ENCODE measurements around the gene DYNLL2.

Gene DYNLL2

GRCh38 chr17:58085039-58085715 is 2.0 kb downstream of the DYNLL2 start:
- WGBS (ENCODE audit: extremely low coverage, insufficient coverage, insufficient read length) = no CpG with 5 or more reads among the region's 8 CpGs
- Histone ChIP-seq H3K27ac (ENCODE audit: low read depth, low read length) (no peak overlapping the region), H3K4me1 (ENCODE audit: control insufficient read depth in 1 of 2, insufficient read depth in 2 of 2, low read length in 2 of 2) (peaks cover 16 to 18% of the 10 kb centered on the region in 2 experiments), H3K4me3 (ENCODE audit: low read depth, low read length) (peak overlapping the region; percentile 30), H3K23ac (ENCODE audit: low read length) (no peak overlapping the region), H3K4ac (ENCODE audit: low read depth, low read length) (peak overlapping the region; percentile 97), H2AFZ (ENCODE audit: insufficient read depth, low read length, poor library complexity) (peak overlapping the region; percentile 3), H4K8ac (ENCODE audit: low read depth, low read length) (no peak overlapping the region), H3K4me2 (ENCODE audit: low read length) (peak overlapping the region; percentile 80), H2BK5ac (ENCODE audit: low read depth, low read length, poor library complexity) (no peak overlapping the region), H3K36me3 (ENCODE audit: control insufficient read depth in 1 of 2, insufficient read depth in 2 of 2, low read length in 2 of 2) (peaks cover 29 to 39% of the 10 kb centered on the region in 2 experiments), H2BK12ac (ENCODE audit: low read length) (no peak overlapping the region), H2BK120ac (ENCODE audit: insufficient read depth, low read length, poor library complexity) (no peak overlapping the region), H3K27me3 (ENCODE audit: insufficient read depth, low read length) (no peaks in the 10 kb centered on the region), H2AK5ac (ENCODE audit: low read length) (no peak overlapping the region), H3K9me3 (ENCODE audit: insufficient read depth, low read depth, low read length) (peaks cover 1% of the 10 kb centered on the region), H3K14ac (ENCODE audit: low read length) (no peak overlapping the region), H3K18ac (ENCODE audit: low read length) (no peak overlapping the region), H3K79me1 (ENCODE audit: low read length) (peaks cover 16% of the 10 kb centered on the region), H3K79me2 (ENCODE audit: control insufficient read depth, insufficient read depth, low read length, poor library complexity) (peaks cover 28% of the 10 kb centered on the region), H4K91ac (ENCODE audit: low read depth, low read length) (no peak overlapping the region), H4K12ac (ENCODE audit: low read depth, low read length) (no peak overlapping the region), H3K9ac (ENCODE audit: low read length) (peak overlapping the region; percentile 31)
- DNase-seq = no peak

- Histone ChIP-seq H3K14ac (ENCODE audit: low read length) (no peak overlapping the region), H3K4me3 (ENCODE audit: low read depth, low read length) (no peak overlapping the region), H3K79me1 (ENCODE audit: low read length) (peaks cover 16% of the 10 kb centered on the region), H3K4ac (ENCODE audit: low read depth, low read length) (peak overlapping the region; percentile 85), H2AK5ac (ENCODE audit: low read length) (no peak overlapping the region), H3K23ac (ENCODE audit: low read length) (no peak overlapping the region), H2AFZ (ENCODE audit: insufficient read depth, low read length, poor library complexity) (no peak overlapping the region), H3K27me3 (ENCODE audit: insufficient read depth, low read length) (no peaks in the 10 kb centered on the region), H3K18ac (ENCODE audit: low read length) (no peak overlapping the region), H2BK5ac (ENCODE audit: low read depth, low read length, poor library complexity) (no peak overlapping the region), H3K9ac (ENCODE audit: low read length) (no peak overlapping the region), H3K9me3 (ENCODE audit: insufficient read depth, low read depth, low read length) (peaks cover 1% of the 10 kb centered on the region), H3K27ac (ENCODE audit: low read depth, low read length) (no peak overlapping the region), H2BK120ac (ENCODE audit: insufficient read depth, low read length, poor library complexity) (no peak overlapping the region), H4K8ac (ENCODE audit: low read depth, low read length) (no peak overlapping the region), H3K4me1 (ENCODE audit: control insufficient read depth in 1 of 2, insufficient read depth in 2 of 2, low read length in 2 of 2) (peaks cover 16 to 17% of the 10 kb centered on the region in 2 experiments), H4K12ac (ENCODE audit: low read depth, low read length) (no peak overlapping the region), H3K36me3 (ENCODE audit: control insufficient read depth in 1 of 2, insufficient read depth in 2 of 2, low read length in 2 of 2) (peaks cover 40 to 56% of the 10 kb centered on the region in 2 experiments), H2BK12ac (ENCODE audit: low read length) (no peak overlapping the region), H3K79me2 (ENCODE audit: control insufficient read depth, insufficient read depth, low read length, poor library complexity) (peaks cover 28% of the 10 kb centered on the region), H3K4me2 (ENCODE audit: low read length) (no peak overlapping the region), H4K91ac (ENCODE audit: low read depth, low read length) (no peak overlapping the region)
- WGBS (ENCODE audit: extremely low coverage, insufficient coverage, insufficient read length) = no CpG with 5 or more reads among the region's 8 CpGs
- DNase-seq = no peak
Observed at GRCh38 chr17:58086953-58087352, 3.7 kb downstream of the DYNLL2 start.

GRCh38 chr17:58088624-58089023 is 5.4 kb downstream of the DYNLL2 start:
- DNase-seq = no peak
- H3K27me3 ChIP-seq (ENCODE audit: insufficient read depth, low read length) = no peaks in the 10 kb centered on the region
- H3K36me3 ChIP-seq (ENCODE audit: control insufficient read depth in 1 of 2, insufficient read depth in 2 of 2, low read length in 2 of 2) = peaks cover 48 to 73% of the 10 kb centered on the region in 2 experiments
- H4K8ac ChIP-seq (ENCODE audit: low read depth, low read length) = no peak overlapping the region
- H2AK5ac ChIP-seq (ENCODE audit: low read length) = no peak overlapping the region
- peaks cover 20% of the 10 kb centered on the region for H3K79me2 ChIP-seq (ENCODE audit: control insufficient read depth, insufficient read depth, low read length, poor library complexity)
- H2AFZ ChIP-seq (ENCODE audit: insufficient read depth, low read length, poor library complexity) = no peak overlapping the region
- no peak overlapping the region for H4K12ac ChIP-seq (ENCODE audit: low read depth, low read length)
- peaks cover 7% of the 10 kb centered on the region in 2 experiments for H3K4me1 ChIP-seq (ENCODE audit: control insufficient read depth in 1 of 2, insufficient read depth in 2 of 2, low read length in 2 of 2)
- peaks cover 2% of the 10 kb centered on the region for H3K79me1 ChIP-seq (ENCODE audit: low read length)
- H3K9me3 ChIP-seq (ENCODE audit: insufficient read depth, low read depth, low read length) = peaks cover 1% of the 10 kb centered on the region
- no peak overlapping the region for H3K4me3 ChIP-seq (ENCODE audit: low read depth, low read length)
- peak overlapping the region; percentile 24 for H3K4ac ChIP-seq (ENCODE audit: low read depth, low read length)
- H3K9ac ChIP-seq (ENCODE audit: low read length) = no peak overlapping the region
- no CpG with 5 or more reads among the region's 5 CpGs for WGBS (ENCODE audit: extremely low coverage, insufficient coverage, insufficient read length)
- H3K23ac ChIP-seq (ENCODE audit: low read length) = no peak overlapping the region
- no peak overlapping the region for H2BK12ac ChIP-seq (ENCODE audit: low read length)
- no peak overlapping the region for H2BK5ac ChIP-seq (ENCODE audit: low read depth, low read length, poor library complexity)
- no peak overlapping the region for H3K4me2 ChIP-seq (ENCODE audit: low read length)
- H3K27ac ChIP-seq (ENCODE audit: low read depth, low read length) = no peak overlapping the region
- H3K18ac ChIP-seq (ENCODE audit: low read length) = no peak overlapping the region
- H2BK120ac ChIP-seq (ENCODE audit: insufficient read depth, low read length, poor library complexity) = no peak overlapping the region
- no peak overlapping the region for H4K91ac ChIP-seq (ENCODE audit: low read depth, low read length)
- H3K14ac ChIP-seq (ENCODE audit: low read length) = no peak overlapping the region

GRCh38 chr17:58089111-58089510 is 5.9 kb downstream of the DYNLL2 start:
- Histone ChIP-seq H4K8ac (ENCODE audit: low read depth, low read length) (no peak overlapping the region), H2BK12ac (ENCODE audit: low read length) (no peak overlapping the region), H4K12ac (ENCODE audit: low read depth, low read length) (no peak overlapping the region), H3K36me3 (ENCODE audit: control insufficient read depth in 1 of 2, insufficient read depth in 2 of 2, low read length in 2 of 2) (peaks cover 48 to 78% of the 10 kb centered on the region in 2 experiments), H3K79me1 (ENCODE audit: low read length) (no peaks in the 10 kb centered on the region), H3K79me2 (ENCODE audit: control insufficient read depth, insufficient read depth, low read length, poor library complexity) (peaks cover 15% of the 10 kb centered on the region), H3K9ac (ENCODE audit: low read length) (no peak overlapping the region), H3K27me3 (ENCODE audit: insufficient read depth, low read length) (no peaks in the 10 kb centered on the region), H2BK120ac (ENCODE audit: insufficient read depth, low read length, poor library complexity) (no peak overlapping the region), H3K4me2 (ENCODE audit: low read length) (no peak overlapping the region), H3K23ac (ENCODE audit: low read length) (no peak overlapping the region), H3K4me1 (ENCODE audit: control insufficient read depth in 1 of 2, insufficient read depth in 2 of 2, low read length in 2 of 2) (peaks cover 7% of the 10 kb centered on the region in 2 experiments), H3K4ac (ENCODE audit: low read depth, low read length) (no peak overlapping the region), H3K9me3 (ENCODE audit: insufficient read depth, low read depth, low read length) (peaks cover 1% of the 10 kb centered on the region), H3K18ac (ENCODE audit: low read length) (no peak overlapping the region), H2AK5ac (ENCODE audit: low read length) (no peak overlapping the region), H3K14ac (ENCODE audit: low read length) (no peak overlapping the region), H2AFZ (ENCODE audit: insufficient read depth, low read length, poor library complexity) (no peak overlapping the region), H2BK5ac (ENCODE audit: low read depth, low read length, poor library complexity) (no peak overlapping the region), H3K4me3 (ENCODE audit: low read depth, low read length) (no peak overlapping the region), H3K27ac (ENCODE audit: low read depth, low read length) (no peak overlapping the region), H4K91ac (ENCODE audit: low read depth, low read length) (no peak overlapping the region)
- WGBS (ENCODE audit: extremely low coverage, insufficient coverage, insufficient read length) = no CpG with 5 or more reads among the region's 11 CpGs
- no peak for DNase-seq
